ENCODE data around the gene AMZ1. TPM values are rescaled to one million over a fixed set of nuclear protein-coding genes. Genes with fewer than 3 reads are reported as not detected.

AMZ1 gene
- total and polyA plus RNA-seq, 8 donors, result under 0.01 to 1.4 (median 0.45) TPM; not detected in 5

- Histone ChIP-seq H3K4me1 (peaks cover 10 to 28% (median 16%) of the 10 kb centered on the region in 4 donors), H3K27ac (no peak overlapping the region), H3K9me3 (no peaks in the 10 kb centered on the region), H3K36me3 (peaks cover 6 to 60% (median 56%) of the 10 kb centered on the region in 4 donors), H3K4me3 (no peak overlapping the region), H3K27me3 (peaks cover 0 to 9% (median 0%) of the 10 kb centered on the region in 3 donors)
- TF ChIP-seq CTCF (IDR thresholded peaks at IDR 0.05) (no peak), EP300 (IDR thresholded peaks at IDR 0.05) (no peak), POLR2AphosphoS5 (IDR thresholded peaks at IDR 0.05) (no peak), POLR2A (IDR thresholded peaks at IDR 0.05) (no peak)
- 84 to 89% (median 86%) methylated on average over 8 to 10 of the region's 10 CpGs for WGBS, 5 donors
- intact Hi-C loops (cut with DNase I; ENCODE audit: low total_unique reads), result no loop called here
- DNase-seq, result no peak
Observed at GRCh38 chr7:2661096-2661449, 26.9 kb upstream of the AMZ1 start.

- 84 to 92% (median 88%) methylated on average over 38 to 43 of the region's 43 CpGs for WGBS, 5 donors
- DNase-seq, result no peak
- H3K9me3 ChIP-seq, result peaks cover 0 to 3% (median 1%) of the 10 kb centered on the region in 4 donors
- peaks cover 0 to 11% (median 0%) of the 10 kb centered on the region in 3 donors for H3K27me3 ChIP-seq
- peaks cover 10 to 28% (median 16%) of the 10 kb centered on the region in 4 donors for H3K4me1 ChIP-seq
- no peak overlapping the region for H3K27ac ChIP-seq
- peaks cover 6 to 53% (median 49%) of the 10 kb centered on the region in 4 donors for H3K36me3 ChIP-seq
- TF ChIP-seq POLR2AphosphoS5 (IDR thresholded peaks at IDR 0.05), result no peak
- no peak for TF ChIP-seq POLR2A (IDR thresholded peaks at IDR 0.05)
- TF ChIP-seq CTCF (IDR thresholded peaks at IDR 0.05), result no peak
- no peak for TF ChIP-seq EP300 (IDR thresholded peaks at IDR 0.05)
- no peak overlapping the region for H3K4me3 ChIP-seq
- intact Hi-C loops (cut with DNase I; ENCODE audit: low total_unique reads), result no loop called here
Observed at GRCh38 chr7:2661602-2662272, 26.3 kb upstream of the AMZ1 start.

- TF ChIP-seq POLR2AphosphoS5 (IDR thresholded peaks at IDR 0.05) (no peak), POLR2A (IDR thresholded peaks at IDR 0.05) (no peak), CTCF (IDR thresholded peaks at IDR 0.05) (no peak), EP300 (IDR thresholded peaks at IDR 0.05) (no peak)
Observed at GRCh38 chr7:2662273-2663120, 25.5 kb upstream of the AMZ1 start.

GRCh38 chr7:2663121-2663886 lies 24.7 kb upstream of the AMZ1 start:
- intact Hi-C loops (cut with DNase I; ENCODE audit: low total_unique reads), result no loop called here
- Histone ChIP-seq H3K27me3 (peaks cover 0 to 13% (median 0%) of the 10 kb centered on the region in 3 donors), H3K36me3 (peaks cover 6 to 39% (median 35%) of the 10 kb centered on the region in 4 donors), H3K4me1 (peaks cover 10 to 28% (median 16%) of the 10 kb centered on the region in 4 donors), H3K9me3 (peaks cover 0 to 7% (median 3%) of the 10 kb centered on the region in 4 donors), H3K27ac (peak overlapping the region in 3 of 5 donors; percentile 16 to 42 (median 19)), H3K4me3 (no peak overlapping the region)
- peak; percentile 50 to 75 for DNase-seq
- TF ChIP-seq EP300 (IDR thresholded peaks at IDR 0.05), result no peak
- peak in 2 of 3 donors; percentile 32 for TF ChIP-seq POLR2AphosphoS5 (IDR thresholded peaks at IDR 0.05)
- WGBS, 5 donors, result 32 to 52% (median 47%) methylated on average over 6 to 30 of the region's 30 CpGs

More at GRCh38 chr7:2662273-2663120, 25.5 kb upstream of the AMZ1 start:
- peaks cover 0 to 7% (median 3%) of the 10 kb centered on the region in 4 donors for H3K9me3 ChIP-seq
- peaks cover 6 to 47% (median 43%) of the 10 kb centered on the region in 4 donors for H3K36me3 ChIP-seq
- DNase-seq, result no peak
- H3K27me3 ChIP-seq, result peaks cover 0 to 11% (median 0%) of the 10 kb centered on the region in 3 donors
- H3K4me1 ChIP-seq, result peaks cover 10 to 28% (median 16%) of the 10 kb centered on the region in 4 donors
- peak overlapping the region in 1 of 5 donors; percentile 42 for H3K27ac ChIP-seq
- no peak overlapping the region for H3K4me3 ChIP-seq
- WGBS, 5 donors, result 72 to 90% (median 79%) methylated on average over 19 to 33 of the region's 33 CpGs
- intact Hi-C loops (cut with DNase I; ENCODE audit: low total_unique reads), result no loop called here
